Fibroblast of the aortic adventitia (primary cell): ENCODE data around the gene FIZ1. TPM values are rescaled to one million over a fixed set of nuclear protein-coding genes. Genes with fewer than 3 reads are reported as not detected.

Source experiments
- DNase-seq: peaks from one replicate; pipeline ENCODE4 v3.0.0-alpha.2; 2010; ENCODE audit warnings: low read depth
- H3K4me3 ChIP-seq: 2 replicates; pipeline ENCODE4 v1.5.1; 2011; ENCODE audit warnings: low read depth, mild to moderate bottlenecking, control low read depth, low read length, moderate library complexity
- CTCF ChIP-seq: IDR thresholded peaks from 2 replicates; pipeline ENCODE4 v1.5.1; 2011; ENCODE audit warnings: mild to moderate bottlenecking, low read length, control low read depth, inconsistent platforms; ENCODE audit not compliant: insufficient read depth
- total RNA-seq: library from RNA; depleted of rRNA; stranded (reverse); fragments of >200 nt; gene quantifications from 2 replicates; pipeline ENCODE4 v1.2.3, GENCODE V29; 2012; ENCODE audit warnings: low replicate concordance

Gene FIZ1
- total RNA-seq, 1 donor = 4.7 TPM

DNA sequence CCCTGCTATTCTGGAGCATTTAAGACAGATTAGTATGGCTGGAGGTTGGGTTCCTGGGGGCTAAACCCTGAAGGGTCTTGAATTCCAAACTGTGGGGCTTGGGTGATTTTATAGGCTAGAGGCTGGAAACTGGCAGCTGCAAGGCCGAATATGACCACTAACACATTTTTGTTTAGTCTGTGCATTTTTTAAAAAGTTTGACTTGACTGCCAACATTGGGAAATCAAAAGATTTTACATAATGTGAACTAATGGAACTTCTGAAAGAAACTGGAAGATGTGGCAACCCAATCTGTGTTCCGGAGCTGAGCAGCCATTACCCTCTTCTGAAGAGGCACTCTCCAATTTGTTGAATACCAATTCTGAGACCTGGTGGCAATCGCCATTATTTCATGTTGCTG is 20.0 kb upstream of the FIZ1 start:
- peak; percentile 38 for DNase-seq
- TF ChIP-seq CTCF = no peak

DNA sequence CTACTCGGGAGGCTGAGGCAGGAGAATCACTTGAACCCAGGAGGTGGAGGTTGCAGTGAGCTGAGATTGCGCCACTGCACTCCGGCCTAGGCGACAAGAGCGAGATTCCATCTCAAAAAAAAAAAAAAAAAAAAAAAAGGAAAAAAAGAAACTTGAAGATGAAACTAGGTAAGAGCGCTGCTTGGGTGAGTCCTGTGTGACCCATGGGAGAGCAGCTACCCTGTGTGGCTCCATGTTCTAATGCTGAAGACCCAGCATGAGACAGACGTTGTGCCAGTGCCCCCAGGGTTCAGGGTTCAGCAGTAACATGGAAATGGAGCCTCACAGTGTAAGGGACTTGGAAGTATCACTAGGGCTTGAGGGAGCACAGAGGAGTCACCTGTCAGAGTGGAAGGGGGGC is 19.1 kb upstream of the FIZ1 start:
- no peak for TF ChIP-seq CTCF
- no peak for DNase-seq

More for the DNA sequence above, 20.0 kb upstream of the FIZ1 start:
- no peak overlapping the region for H3K4me3 ChIP-seq

DNA sequence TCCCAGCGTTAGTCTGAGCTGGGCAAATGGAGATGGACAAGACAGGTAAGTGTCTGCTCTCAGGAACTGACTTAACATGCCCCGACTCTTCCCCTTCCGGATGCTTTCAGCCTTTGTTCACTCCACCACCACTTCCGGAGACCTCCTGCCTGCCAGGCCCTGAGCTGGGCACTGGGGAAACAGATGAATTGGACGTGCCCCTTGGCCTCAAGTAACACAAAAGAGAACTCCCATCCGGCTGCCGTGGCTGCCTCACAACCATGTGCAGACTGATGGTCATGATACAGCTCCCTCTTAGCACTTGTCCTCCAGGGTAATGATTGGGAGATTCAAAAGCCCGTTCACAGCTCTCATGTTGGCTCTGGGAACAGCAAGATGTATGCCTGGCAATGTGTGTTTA is 18.1 kb upstream of the FIZ1 start:
- no peak for TF ChIP-seq CTCF
- DNase-seq = no peak

More for the DNA sequence above, 19.1 kb upstream of the FIZ1 start:
- H3K4me3 ChIP-seq = no peak overlapping the region

GRCh38 chr19:55616395-55616875 is 17.1 kb upstream of the FIZ1 start:
- DNase-seq = no peak
- no peak for TF ChIP-seq CTCF
- no peak overlapping the region for H3K4me3 ChIP-seq

More for the DNA sequence above, 18.1 kb upstream of the FIZ1 start:
- no peak overlapping the region for H3K4me3 ChIP-seq

- TF ChIP-seq CTCF = no peak
- no peak overlapping the region for H3K4me3 ChIP-seq
- DNase-seq = no peak
Measured at GRCh38 chr19:55615543-55616394, 16.5 kb upstream of the FIZ1 start.

GRCh38 chr19:55614711-55615542 is 15.6 kb upstream of the FIZ1 start:
- no peak for DNase-seq
- H3K4me3 ChIP-seq = no peak overlapping the region
- TF ChIP-seq CTCF = no peak
